GM19467 (cell line): ENCODE measurements around the gene DCP1A.
"Not testable (repeated sequence)": the region's sequence is repeated elsewhere in the genome, so short reads cannot be mapped to it uniquely, and the experiment has no call there.

ENCODE experiments used
- ATAC-seq: cut with Tn5 transposase; IDR thresholded peaks from one replicate; pipeline ENCODE4 v1.9.1; 2021; ENCODE audit warnings: mild to moderate bottlenecking, moderate library complexity; ENCODE audit not compliant: unreplicated experiment

Gene DCP1A

DNA sequence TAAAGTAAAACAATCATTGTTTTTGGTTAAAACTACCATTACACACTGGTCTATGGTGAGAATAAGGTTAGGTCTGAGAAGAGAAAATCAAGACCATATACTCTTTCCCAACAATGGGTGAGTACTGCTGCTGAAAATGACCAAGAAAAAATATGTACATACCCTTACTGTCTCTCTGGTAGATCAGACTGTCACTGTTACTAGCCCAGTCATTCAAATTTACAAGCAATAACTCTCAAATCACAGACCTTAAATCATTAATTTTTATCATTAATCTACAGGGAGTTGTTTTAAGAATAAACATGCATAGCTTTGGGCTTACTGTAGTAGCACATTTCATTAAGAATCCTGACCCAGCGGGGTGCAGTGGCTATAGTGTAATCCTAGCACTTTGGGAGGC lies 17.4 kb downstream of the DCP1A start:
- ATAC-seq, result no peak

DNA sequence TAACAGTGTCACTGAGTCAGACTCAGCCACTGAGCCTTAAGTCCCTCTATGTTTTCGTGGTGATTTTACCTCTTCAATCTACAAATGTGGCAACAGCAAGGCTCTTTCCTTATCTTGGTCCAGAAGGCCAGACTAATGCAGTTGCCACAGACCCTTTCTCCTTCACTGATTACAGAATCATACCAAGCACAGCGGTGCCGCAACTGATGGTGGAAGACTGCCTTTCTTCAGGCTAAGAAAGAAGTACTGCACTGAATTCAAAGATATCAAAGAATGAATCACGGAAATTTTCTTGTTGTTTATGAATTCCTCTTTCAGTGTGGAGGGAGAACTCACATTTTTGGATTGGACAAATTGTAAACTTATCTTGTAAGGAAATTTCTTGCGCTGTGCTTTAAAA lies 18.6 kb downstream of the DCP1A start:
- no peak for ATAC-seq

DNA sequence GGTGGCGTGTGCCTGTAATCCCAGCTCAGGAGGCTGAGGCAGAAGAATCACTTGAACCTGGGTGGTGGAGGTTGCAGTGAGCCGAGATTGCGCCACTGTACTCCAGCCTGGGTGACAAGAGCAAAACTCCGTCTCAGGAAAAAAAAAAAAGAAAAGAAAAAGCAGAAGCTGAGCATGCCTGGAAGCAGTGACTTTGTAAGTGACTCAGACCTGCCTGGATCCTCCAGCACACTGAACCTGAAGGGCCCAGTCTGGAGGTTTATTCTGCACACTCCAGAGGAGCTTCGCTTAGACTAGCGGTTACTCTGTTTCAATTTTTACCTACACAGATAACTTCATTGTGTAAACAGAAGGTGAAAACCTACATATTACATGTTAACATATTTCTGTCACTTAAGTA lies 19.4 kb downstream of the DCP1A start:
- not testable (repeated sequence) for ATAC-seq

DNA sequence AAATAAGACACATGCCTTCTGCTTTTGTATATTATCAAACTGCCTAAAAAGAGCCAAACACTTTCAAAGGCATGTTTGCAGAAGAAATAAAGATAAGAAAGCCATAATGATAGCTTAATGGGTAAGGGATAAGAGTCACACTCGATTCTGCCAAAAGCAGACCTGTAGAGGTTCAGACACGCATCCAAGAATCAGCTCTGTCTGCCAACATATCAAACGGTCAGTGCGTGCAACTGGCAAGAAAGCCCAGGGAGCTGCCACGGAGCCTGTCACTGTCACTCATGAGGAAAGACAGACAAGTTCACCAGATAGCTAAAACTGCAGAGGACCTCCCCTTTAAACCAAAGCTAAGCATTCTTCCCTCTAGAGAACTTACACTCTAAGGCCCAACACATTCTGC lies 23.2 kb downstream of the DCP1A start:
- ATAC-seq, result no peak

DNA sequence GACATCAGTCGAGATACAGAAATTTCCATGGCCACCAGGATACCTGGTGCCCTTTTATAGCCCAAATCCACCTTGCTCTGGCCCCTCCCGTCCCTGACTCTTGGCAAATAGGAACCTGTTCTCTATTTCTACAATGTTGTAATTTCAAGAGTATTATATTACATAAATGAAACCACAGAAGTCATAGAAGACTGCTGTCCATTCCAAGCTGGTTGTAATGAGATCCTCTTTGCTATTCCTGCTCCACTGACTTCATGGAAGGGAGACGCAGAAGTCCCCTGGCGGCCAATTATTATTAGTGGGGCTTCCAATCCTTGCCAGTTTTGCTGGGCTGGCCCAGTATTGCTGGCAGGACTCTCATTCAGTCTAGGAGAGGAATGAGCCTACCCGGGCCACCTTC lies 26.6 kb downstream of the DCP1A start:
- ATAC-seq, result no peak

DNA sequence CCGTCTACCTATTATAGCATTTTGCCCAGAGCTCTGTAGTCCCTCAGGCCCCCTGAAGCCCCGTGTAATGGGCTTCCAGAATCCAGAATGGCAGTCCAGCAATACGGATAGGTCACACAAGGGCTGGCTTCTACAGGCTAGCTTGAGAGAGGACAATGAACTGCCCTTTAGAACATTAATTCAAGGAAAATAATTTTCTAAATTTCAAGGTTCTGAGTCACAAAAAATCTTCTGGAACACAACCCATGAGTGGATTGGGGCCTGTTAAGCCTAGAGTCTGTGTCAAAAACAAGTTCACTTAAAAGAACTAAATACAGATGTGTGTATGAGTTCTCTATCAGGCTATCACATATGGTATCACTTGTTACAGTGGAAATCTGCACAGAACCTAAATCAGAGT lies 28.8 kb downstream of the DCP1A start:
- no peak for ATAC-seq

DNA sequence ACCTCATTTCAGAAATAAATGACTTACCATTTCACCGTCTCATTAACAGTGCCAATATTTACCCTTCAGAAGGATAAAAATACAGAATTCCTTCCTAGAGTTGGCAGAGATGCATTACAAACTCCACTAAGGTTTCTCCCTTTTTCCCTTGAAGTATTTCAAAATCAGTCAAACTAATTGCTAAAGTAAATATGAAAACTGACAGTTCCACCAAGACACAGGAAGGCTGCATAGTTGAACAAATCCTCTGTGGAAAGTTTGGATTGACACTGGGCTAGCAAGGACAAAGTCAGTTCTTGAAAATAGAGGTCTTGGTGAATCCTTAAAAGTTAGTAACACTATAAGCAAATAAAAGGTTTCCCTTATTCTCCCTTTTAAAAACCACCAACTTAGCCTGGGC lies 34.5 kb downstream of the DCP1A start:
- no peak for ATAC-seq

DNA sequence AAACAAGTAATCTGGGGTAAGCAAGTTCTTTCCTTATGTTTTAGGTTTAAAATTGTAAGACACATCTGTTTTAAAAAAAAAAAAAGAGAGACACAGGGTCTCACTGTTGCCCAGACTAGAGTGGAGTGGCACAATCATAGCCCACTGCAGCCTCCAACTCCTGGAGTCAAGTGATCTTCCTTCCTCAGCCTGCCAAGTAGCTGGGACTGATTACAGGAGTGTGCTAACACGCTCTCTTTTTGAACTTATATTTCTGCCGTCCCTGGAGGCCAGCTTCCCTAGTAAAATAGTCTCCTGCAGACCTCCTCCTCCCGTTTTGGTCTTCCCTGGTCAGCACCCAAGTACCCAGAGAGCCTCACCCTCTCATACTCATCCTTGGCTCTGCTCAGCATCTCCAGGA lies 35.5 kb downstream of the DCP1A start:
- no peak for ATAC-seq

DNA sequence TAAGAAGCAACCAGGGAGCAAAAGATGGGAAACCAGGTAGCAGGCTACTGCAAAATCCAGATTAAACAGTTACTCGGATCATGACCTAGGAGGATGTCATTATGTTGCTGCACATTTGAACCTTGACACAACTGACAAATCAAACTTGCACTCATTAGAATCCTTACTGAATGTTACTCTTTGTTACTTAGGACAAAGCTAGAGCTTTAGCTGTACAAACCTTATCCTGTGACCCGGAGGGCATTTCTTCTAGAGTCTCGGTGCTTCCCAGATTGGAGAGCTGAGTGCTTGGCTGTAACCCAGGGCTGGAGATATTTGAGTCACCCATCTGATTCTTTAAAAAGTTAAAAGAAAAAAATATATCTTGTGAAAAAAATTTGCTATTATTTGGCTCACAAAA lies 43.4 kb downstream of the DCP1A start:
- no peak for ATAC-seq

DNA sequence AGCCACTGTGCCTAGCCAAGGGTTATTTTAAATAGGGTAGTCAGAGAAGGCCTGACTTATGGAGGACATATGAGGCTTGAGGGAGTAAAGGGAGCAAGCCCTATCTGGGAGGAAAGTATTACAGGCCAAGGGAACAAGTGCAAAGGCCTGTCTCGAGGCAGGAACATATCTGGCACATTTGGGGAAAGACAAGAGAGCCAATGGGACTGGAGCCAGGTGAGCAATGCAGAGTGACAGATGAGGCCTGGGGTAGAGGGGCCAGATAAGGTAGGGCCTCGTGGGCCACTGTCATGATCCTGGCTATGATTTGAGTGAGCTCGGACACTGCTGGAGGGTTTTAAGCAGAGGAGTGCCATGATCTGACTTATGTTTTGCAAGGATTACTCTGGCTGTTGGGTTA lies 43.8 kb downstream of the DCP1A start:
- ATAC-seq, result no peak

DNA sequence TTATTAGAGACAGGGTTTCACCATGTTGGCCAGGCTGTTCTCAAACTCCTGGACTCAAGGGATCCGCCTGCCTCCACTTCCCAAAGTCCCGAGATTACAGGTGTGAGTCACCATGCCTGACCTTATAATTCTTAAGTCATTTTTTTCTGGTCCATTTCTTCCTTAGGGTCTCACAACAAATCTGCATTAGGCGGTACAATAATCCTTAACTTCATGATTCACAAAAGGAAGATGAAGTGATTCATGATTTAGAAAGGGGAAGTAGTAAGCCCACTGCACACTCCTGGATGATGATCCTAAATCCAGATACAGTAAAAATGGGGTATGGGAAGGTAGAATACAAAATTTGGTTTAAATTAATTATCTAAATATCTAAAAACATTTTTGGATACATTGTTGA lies 46.5 kb downstream of the DCP1A start:
- ATAC-seq, result no peak

DNA sequence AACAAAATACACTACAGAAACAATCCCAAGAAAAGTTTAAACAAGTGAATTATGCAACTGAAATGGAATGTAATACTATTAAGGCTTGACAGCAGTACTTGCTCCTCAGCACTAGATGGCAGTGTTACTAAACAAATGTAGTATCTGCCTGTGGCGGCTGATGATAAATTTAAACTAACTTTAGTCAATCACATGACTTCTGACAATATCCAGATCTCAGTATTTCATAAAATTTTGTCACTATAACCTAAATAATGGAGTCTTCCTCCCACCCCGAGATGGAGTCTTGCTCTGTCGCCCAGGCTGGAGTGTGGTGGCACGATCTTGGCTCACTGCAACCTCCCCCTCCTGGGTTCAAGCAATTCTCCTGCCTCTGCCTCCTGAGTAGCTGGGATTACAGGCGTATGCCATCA lies 47.7 kb downstream of the DCP1A start:
- not testable (repeated sequence) for ATAC-seq

DNA sequence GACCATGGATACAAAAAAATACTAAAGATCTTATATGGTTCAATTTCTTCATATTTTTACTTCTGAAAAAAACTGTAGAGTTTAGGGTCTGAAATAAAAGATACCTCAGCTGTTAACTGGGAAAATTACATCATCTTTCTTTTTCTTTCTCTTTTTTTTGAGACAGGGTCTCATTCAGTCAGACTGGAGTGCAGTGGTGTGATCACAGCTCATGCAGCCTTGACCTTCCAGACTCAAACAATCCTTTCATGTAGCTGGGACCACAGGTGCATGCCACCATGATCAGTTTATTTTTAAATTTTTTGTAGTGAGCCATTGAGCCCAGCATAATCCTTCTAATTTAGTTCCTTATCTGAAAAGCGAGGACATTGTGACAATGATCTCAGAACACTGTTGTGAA lies 51.9 kb downstream of the DCP1A start:
- no peak for ATAC-seq

DNA sequence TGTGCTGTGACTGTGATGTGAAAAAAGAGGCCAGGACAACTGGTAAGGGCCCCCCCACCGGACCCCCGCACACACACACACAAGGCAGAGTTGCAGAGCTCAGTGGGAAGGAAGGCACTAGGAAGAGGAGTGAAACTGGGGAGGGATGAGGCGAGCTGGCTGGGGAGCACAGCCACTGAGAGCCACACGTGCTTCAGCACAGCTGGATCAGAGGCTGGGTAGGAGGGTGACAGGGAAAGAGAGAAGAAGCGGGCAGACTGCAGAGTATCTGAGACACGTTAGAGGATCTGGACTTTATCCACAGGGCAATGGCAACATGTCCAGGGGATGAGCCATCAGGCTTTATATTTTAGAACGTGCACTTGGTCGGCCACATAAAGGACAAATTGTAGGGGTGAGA lies 53.5 kb downstream of the DCP1A start:
- no peak for ATAC-seq

DNA sequence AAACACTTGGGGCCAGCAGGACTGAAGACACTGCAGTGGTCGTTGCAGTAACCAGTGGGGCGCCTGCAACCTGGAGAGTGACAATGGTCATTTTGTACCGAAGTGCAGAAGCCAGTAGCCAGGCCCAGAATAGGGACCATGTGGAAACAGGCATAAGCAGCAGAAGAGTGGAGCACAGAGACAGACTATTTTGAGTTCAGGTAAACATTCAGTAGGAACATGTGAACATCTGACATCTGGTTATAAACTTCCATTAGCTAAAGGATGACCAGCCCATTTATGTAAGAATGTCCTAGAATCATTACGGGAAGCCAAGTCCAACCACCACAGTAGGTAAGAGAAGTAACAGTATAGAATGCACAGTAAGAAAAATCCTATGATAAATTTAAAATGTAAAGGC lies 59.1 kb downstream of the DCP1A start:
- no peak for ATAC-seq

DNA sequence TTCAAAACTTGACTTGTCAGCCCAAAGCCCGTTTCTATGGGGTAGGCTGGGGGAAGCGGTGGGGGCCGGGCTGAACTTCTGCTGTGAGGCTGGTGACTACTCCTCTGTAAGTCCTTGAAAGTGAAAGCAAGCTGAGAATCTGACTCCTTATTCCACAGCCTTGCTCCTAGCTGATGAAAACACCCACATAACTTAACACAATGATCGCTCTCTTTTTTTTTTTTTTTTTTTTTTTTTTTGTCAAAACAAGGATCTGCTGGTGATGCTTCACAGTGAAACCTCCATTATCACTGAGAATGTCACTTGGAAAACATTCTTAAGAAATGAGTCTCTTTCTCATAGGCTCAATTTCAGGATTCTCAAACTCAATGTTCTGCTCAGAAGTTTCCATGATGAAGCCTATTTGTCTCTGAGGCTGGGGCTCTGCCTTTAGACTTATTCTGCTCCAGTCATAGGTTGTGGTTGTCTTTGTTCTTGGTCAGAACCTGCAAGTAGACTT lies 60.2 kb downstream of the DCP1A start:
- no peak for ATAC-seq

DNA sequence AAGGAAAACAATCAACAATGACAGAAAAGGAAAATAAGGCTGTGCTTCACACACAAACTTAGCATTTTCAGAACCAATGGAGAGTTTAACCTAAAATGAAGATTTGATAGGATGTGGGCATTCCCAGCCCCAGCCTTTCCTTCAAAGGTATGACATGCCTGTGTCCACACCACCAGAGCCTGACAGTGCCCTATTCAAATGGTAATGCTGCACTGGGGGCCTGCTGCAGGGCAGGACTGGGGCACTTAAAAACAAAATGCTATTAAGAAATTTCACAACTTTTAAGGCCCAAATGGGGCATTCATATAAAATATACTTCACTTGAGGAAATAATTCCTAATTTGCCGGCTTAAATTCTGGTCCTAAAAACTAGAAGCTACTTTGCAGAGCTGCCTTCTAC lies 60.6 kb downstream of the DCP1A start:
- ATAC-seq, result no peak

DNA sequence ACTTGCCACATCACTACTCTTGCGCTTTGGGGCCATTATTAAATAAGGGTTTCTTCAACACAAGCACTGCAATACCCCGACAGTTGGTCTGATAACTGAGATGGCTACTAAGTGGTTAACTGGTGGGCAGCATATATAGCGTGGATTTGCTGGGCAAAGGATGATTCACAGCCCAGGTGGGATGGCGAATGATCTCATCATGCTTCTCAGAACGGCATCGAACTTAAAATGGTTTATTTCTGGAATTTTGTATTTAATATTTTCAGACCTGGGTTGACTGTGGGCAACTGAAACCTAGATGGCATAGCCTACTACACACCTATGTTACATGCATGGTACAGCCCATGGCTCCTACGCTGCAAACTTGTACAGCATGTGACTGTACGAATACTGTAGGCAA lies 64.8 kb downstream of the DCP1A start:
- ATAC-seq, result no peak

DNA sequence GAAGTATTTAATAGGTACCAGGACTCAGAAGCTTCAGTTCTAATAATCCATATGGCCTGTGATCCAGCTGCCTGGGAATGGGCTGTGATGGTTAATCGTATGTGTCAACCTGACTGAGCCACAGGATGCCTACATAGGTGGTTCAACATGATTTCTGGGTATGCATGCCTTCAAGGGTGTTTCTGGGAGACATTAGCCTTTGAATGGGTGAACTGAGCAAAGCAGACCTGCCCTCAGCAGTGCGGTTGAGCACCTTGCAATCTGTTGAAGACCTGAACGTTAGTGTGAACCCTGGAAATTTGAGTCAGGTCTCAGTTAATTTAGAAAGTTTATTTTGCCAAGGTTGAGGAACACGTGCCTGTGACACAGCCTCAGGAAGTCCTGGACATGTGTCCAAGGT lies 68.7 kb downstream of the DCP1A start:
- ATAC-seq, result no peak

DNA sequence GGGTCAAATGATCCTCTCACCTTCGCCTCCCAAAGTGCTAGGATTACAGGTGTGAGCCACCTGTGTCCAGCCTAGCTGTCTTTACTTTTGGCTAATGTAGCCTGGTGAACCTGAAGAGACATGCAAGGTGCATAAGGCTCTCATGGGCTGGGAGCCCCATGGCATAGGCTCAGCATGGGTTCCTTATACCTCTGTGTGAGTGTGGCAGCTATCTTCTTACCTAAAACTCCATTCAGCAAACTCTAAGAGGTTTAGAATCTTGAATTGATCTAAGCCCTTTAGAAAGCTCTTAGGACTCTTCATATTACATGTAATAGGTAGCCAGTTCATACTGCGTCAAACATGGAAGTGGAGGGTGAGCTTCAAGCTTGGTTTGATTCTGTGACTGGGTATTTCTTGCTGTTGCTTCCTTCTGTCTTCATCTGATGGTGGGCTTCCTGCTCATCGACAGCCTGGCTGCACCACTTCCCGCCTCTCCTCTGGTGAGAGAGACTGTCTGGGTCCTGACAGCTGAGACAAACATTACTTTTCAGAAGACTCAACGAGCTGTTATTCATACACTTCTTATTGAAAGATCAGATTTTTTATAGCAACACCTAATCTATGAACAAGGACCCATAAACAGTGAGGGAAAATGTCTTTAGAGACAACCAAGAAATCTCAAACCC lies 72.3 kb downstream of the DCP1A start:
- no peak for ATAC-seq

DNA sequence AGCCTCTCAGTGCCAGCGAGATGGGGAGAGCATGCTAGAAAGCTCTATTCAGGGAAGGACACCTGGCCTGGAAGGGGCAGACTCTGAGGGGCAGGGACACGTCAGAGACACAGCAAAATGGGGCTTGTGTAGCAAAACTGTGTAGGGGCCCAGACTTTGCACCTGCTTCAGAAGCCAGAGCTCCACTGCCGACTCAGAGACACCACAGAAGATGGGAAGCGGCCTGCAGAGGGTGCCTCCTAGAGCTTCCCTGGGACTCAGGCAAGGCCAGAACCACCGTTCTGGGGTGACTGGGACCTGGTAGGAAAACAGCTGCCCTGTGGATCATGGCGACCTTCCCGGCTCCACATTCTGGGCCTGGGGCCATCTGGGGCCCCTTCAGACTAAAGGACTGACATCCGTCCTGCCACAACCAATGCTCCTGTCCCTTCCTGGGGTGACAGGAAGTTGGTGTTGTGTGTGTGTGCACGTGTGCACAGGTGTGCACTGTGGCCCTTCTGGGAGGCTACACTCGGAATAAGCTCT lies 74.1 kb downstream of the DCP1A start:
- no peak for ATAC-seq

DNA sequence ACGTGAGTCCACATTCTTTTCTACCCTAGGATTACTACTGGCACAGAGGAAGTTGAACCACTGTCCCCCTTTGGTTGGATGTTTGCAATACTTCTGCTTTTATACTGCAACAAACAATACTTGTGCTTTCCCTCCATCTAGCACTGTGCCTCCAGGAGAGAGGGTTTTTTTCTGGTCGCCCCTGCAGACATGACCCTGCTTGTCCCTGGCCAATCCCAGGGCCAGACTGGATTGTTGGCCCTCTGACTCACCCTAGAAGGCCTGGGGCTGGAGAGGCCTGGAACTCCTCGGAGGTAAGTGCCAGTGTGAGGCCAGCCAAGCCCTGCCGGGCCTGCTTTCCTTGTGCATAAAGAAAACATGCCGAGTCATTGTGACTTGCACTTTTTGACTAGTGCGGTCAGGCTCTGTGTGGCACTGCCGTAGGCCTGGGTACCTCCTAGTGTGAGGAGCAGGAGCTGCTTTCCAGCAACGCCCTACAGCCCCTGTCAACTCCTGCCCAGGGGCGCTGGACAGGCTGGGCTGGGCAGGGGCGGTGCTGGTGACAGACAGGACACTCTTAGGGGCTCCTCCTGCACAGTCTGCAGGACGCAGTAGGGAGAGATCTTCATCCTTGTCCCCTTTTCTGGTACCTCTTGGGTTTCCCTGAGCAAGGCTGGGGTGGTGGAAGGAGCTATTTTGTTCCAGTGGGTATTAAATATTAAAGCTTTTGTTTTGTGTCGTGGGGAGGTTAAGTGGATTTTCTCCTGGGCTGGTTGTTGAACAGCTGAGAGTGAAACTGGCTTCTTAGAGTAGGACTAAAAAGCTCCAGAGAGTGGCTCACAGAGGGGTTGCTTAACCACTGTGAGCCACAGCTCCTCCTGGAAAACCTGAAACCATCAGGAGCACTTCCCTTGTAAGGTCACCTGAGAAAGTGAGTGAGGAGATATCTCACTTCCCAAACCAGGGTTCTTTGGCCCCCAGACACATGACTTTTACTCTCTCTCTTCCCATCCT lies 77.2 kb downstream of the DCP1A start:
- no peak for ATAC-seq
